ENCODE data around the gene GPR146.
"Not testable (repeated sequence)": the region's sequence is repeated elsewhere in the genome, so short reads cannot be mapped to it uniquely, and the experiment has no call there.

GPR146 gene, protein sequence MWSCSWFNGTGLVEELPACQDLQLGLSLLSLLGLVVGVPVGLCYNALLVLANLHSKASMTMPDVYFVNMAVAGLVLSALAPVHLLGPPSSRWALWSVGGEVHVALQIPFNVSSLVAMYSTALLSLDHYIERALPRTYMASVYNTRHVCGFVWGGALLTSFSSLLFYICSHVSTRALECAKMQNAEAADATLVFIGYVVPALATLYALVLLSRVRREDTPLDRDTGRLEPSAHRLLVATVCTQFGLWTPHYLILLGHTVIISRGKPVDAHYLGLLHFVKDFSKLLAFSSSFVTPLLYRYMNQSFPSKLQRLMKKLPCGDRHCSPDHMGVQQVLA

DNA sequence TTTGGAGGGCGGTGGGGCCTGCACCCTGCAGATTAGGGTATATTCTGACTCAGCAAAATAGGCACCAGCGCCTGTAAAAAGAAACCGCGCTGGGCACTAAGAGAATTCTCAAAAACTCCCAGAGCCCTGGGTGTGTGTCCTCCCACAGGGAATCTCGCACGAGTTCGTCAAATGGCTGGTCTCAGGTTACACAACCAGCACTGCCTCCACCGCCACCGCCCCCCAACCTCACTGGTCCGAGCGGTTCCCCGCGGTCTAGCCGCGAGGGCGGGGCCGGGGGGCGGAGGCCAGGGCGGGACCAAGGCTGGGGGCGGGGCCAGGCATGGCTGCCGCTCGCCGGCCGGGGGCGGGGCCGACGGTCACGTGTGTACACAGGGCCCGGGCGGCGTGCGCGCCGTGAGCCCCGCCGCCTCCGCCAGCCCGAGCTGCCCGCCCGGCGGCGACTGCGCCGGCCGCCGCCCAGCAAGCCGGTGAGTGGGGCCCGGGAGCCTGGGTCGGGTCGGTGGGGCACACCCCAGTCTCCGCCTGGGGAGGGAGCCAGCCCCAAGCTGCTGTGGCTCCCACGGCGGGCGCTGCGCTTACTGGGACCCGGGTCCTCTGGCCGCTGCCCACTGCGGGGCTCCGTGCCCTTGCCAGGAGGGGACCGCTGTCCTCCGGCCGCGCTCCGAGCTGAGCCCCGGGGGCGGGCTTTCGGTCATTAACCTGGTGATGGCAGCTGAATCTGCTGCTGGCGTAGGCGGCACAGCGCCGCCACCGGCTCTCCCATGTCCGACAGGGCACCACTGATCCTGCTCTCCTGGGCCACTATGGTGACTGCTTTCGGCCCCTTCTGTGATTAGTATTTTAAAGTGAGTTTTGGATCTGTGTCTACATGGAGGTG, at the start of gene GPR146:
Gene GPR146, plus strand, starts transcription at position 358 of the 880 bp plus-strand sequence. CDS start 12,970 bp downstream, outside the sequence.
- DNase-seq, result peak; percentile 93

DNA sequence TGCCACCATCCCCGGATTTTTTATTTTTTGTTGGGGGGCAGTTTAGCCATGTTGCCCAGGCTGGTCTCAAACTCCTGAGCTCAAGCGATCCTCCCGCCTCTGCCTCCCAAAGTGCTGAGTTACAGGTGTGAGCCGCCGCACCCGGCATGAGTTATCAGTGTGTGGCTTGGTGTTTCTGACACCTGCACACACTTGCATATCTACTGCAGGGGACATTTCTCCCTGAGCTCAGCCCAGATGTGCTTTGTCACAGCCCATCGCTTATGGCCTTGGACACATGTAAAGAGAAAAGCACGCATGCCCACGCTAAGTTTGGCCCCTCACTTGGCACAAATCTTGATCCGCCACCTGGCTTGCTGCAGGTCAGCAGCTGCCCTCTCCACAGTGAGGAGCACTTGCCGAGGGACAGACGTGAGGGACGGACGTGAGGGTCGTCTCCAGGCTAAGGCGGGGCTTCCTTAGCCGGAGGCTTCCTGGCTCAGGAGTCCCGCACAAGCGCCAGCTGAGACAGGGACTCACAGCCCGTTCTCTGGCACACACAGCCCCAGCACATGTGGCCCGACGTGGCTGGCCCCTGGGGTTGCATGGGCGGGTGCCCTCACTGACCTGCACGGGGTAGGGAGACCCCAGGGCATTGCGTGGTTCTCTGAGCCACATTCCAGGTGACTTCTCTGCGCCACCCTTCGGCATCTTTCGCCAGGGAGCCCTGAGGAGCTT, 49.6 kb upstream of the GPR146 start:
- DNase-seq, result no peak

DNA sequence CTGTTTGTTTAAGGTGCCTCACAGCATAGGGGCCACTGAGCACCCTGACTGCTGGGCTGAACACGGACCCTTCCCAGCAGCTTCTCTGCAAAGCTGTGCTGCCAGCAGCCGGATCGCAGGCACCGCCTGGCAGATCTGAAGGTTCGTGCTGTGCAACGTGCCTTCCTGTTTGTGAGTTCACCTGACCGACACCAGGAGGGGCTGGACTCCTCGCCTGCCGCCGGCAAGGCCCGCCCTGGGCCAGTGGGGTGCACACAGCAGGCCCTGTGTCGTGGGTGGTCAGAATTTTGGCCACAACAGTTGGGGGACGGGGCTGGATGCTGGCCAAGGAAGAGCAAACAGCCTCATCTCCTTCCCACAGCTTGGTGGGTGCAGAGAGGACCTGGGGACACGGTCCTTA, 48.8 kb upstream of the GPR146 start:
- DNase-seq, result no peak

DNA sequence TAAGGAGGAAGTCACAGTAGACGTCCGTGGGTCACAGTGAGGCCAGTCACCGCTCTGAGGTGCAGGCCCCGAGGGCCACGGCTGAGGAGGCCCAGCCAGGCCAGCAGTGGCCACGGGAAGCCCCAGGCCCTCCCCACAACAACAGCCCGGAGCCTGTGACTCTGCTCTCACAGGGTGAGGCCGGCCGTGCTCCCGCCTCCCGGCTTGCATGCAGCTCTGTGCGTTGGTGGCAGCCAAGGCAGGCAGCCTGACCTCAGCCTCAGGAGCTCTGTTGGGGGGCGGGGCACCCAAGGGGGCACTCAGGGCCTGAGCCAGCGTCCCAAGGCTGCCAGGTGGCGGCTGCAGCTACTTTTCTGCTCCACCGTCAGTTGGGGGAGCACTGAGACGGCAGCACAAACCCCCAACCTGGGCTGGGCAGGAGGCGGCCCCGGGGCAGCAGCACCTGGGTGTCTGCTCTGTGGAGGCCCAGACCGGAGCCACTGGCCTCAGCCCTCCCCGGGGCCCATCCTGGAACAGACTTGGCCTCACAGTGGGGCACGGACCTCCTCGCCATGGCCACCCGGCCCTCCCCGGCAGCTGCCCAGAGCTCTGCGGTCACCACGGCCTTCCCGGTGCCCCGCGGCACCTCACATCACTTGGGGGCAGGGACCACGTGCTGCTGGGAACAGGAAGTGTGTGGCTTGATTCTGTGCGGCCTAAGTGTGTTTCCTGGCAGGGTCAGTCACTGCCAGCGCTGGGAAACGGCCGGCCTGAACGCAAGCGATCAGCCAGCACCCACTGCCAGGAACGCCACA, 48.1 kb upstream of the GPR146 start:
- DNase-seq, result no peak

DNA sequence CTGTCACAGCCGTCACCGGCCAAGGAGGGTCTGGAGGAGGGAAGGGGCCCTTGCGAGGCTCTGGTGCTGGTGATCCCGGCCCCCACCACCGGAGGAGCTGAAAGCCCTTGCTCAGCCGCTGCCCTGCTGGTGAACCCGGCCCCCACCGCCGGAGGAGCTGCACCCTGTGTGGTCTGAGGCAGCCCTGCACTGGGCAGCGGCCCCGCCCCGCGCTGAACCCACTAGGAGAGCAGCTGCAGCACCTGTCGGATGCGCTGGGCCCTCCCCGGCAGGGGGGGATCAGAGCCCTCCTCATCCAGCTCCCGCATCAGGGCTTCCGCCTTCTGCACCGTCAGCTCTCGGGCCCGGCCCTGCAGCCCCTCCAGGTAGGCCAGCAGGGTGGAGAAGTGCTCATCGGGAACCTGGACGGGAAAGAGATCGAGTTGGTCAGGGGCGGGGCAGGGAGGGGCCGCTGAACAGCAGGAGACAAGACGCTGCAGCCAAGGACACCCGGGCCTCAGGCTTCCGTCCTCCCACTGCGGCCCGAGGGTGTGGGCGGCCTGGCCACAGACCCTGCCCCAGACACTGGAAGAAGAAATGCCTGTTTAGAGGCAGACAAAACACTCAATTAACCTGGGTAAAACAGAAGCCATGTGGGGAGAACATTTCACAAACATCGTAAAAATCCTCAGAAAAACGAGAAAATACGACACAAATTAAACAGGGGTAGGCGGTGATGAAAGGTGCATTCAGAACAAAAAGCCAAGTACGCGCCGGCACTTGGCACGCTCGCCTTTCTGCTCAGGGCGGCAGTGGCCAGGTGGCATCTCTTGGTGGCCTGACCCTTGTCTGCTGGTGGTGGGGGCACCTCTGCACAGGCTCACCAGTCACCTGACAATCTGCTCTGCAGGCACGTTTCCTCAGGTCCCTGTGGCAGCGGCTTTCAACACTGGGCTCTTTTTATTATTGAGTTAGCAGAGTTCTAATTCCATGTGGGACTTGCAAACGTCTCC, 46.6 kb upstream of the GPR146 start:
- no peak for DNase-seq

DNA sequence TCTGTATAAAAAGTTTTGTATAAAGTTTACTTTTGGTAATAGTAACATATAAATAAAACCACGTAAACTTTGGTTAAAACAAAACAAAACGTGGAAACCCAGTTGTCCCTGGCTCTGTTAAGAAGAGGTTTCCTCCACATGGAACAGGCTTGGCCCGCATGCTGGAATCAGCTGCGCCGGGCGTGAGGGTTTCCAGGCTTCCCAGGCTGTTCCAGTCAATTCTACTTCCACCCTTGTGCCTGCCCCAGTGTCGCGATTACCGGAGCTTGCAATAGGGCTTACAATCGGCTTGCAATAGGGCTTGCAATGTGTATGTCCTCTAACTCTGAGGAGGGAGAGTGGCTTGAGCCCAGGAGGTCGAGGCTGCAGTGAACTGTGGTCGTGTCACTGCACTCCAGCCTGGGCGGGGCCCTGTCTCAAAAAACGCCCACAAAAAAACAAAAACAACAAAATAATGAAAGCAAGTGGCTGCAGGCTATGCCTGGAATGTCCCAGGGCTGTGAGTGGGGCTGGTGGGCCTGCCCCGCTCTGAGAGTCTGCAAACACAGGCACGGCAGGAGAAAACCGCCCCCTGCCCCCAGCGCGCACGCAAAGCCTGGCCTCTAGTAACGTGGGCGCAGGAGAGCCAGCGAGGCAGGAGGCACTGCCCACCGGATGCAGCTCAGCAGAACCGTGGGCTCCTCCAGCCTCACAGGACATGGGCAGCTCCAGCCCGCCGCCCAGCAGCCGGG, 45.0 kb upstream of the GPR146 start:
- no peak for DNase-seq

DNA sequence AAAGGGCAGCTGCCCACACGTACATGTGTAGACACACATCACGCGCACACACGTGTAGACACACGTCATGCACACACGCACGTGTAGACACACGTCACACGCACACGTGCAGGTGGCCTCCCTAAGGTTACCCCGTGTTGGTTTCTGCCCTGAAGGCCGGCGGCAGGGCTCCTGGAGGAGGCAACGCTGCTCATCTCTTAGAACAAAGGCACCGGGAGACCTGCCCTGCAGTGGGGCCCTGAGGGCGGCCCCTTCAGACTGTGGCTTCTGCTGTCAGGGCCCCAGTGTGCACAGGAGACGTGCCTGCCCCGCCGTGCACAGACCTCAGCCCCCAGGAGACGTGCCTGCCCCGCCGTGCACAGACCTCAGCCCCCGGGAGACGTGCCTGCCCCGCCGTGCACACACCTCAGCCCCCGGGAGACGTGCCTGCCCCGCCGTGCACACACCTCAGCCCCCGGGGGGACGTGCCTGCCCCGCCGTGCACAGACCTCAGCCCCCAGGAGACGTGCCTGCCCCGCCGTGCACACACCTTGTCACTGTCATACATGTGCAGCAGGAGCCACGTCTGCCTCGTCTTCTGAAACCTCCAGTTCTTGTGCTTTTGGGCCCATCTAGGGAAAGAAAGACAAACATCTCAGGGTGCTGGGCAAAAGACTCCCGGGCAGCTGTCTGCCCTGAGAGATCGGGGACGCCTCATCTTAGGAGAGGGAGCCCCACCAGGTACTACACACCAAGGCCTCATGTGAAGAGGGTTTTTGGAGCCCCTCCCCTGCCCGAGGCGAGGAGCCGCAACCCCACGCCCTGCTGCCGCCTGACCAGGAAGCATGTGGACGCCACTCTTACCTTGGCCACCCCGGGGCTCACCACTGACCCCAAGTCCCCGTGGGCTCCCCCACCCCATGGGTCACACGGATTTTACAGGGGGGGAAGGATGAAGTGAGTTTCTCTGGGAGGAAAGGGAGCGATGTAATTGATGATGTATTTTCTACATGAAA, 44.1 kb upstream of the GPR146 start:
- DNase-seq, result no peak

DNA sequence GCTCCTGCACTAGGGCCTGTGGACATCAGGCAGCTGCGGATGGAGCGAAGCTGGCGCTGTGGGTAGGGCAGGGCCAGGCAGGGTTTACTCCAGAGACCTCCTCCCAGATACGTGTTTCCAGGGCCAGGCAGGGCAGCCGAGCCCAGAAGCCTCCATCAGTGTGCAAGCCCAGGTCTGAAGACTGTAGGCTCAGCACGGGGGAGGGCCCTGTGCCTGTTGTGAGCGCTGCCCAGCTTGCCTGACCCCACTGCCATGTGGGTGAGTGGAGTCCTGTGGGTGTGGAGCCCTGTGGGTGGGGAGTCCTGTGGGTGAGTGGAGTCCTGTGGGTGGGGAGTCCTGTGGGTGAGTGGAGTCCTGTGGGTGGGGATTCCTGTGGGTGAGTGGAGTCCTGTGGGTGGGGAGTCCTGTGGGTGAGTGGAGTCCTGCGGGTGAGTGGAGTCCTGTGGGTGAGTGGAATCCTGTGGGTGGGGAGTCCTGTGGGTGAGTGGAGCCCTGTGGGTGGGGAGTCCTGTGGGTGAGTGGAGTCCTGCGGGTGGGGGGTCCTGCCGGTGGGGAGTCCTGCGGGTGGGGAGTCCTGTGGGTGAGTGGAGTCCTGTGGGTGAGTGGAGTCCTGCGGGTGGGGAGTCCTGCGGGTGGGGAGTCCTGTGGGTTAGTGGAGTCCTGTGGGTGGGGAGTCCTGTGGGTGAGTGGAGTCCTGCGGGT, 43.1 kb upstream of the GPR146 start:
- DNase-seq, result not testable (repeated sequence)

DNA sequence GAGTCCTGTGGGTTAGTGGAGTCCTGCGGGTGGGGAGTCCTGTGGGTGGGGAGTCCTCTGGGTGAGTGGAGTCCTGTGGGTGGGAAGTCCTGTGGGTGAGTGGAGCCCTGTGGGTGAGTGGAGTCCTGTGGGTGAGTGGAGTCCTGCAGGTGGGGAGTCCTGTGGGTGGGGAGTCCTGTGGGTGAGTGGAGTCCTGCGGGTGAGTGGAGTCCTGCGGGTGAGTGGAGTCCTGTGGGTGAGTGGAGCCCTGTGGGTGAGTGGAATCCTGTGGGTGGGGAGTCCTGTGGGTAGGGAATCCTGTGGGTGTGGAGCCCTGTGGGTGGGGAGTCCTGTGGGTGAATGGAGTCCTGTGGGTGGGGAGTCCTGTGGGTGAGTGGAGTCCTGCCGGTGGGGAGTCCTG, 42.3 kb upstream of the GPR146 start:
- not testable (repeated sequence) for DNase-seq

DNA sequence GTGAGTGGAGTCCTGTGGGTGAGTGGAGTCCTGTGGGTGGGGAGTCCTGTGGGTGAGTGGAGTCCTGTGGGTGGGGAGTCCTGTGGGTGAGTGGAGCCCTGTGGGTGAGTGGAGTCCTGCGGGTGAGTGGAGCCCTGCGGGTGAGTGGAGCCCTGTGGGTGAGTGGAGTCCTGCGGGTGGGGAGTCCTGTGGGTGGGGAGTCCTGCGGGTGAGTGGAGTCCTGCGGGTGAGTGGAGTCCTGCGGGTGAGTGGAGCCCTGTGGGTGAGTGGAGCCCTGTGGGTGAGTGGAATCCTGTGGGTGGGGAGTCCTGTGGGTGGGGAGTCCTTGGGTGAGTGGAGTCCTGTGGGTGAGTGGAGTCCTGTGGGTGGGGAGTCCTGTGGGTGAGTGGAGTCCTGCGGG, 41.9 kb upstream of the GPR146 start:
- not testable (repeated sequence) for DNase-seq

DNA sequence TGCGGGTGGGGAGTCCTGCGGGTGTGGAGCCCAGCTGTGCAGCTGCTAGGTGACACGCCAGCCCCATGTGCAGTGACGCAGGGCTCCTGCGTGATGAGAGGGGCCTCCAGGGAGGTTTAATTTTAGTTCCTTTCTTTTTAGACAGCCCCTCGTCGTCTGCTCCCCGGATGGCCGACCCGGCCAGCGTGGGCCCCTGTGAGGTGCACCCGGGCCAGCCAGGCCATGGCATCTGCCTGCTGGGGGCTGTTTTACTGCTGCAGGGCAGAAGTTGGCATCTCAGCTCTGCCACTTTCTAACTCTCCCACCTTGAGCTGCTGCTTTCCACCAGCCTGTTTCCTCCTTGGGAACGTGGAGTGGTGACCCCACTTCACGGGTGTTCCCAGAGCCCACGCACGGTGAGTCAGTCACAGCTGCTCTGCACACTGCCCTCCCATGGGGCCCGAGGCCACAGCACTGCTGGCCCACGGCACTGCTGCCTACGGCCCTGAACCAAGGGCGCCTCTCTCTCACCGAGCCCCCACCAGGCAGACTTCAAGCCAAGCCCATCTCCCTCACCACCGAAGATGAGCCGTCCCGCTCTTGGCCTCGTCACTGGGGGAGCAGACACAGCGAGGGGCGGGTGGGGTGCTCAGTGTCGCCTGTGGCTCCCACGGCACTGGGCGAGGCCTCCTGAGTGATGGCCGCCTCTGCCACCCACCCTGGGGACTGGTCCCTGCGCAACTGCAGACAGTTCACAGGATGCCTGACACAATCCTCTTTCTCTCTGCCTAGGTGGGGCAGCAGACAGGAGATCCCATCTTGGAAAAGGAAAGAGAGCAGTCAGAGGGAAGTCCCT, 40.1 kb upstream of the GPR146 start:
- no peak for DNase-seq

DNA sequence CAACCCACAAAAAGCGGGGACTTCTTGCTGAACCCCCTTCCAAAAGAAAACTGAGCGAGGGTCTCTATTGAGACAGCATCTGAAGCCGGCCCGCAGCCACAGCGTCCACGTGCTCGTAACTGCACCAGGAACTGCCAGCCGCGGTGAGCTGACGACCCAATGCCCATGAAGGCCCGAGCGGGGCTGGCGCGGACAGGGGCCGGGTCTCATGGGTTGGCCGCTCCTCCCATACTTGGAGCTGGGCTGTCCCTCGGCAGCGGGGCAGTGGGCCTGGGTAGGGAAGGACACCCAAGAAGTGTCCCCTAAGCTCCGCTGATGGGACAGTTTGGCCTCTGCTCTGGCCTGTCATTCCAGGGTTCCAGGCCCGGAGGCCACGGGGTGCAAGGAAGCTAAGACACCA, 39.0 kb upstream of the GPR146 start:
- DNase-seq, result no peak

DNA sequence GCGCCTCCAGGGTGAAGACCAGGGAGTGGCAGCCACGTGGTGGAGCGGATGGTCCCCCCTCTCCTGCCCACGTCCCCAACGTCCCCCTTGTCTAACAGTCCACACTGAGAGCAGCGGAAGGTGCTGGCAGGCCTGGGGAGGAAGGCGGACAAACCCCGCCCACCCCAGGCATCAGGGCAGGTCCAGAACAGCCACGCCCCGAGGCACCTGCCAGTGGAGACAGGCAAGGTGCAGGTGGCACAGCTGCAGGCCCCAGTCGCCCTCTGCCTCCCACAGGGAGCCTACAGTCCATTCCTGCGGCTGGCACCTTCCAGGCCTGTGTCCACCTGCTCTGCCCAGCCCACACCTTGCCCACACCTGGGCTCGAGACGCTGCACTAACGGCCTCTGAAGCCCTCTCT, 36.4 kb upstream of the GPR146 start:
- DNase-seq, result no peak

DNA sequence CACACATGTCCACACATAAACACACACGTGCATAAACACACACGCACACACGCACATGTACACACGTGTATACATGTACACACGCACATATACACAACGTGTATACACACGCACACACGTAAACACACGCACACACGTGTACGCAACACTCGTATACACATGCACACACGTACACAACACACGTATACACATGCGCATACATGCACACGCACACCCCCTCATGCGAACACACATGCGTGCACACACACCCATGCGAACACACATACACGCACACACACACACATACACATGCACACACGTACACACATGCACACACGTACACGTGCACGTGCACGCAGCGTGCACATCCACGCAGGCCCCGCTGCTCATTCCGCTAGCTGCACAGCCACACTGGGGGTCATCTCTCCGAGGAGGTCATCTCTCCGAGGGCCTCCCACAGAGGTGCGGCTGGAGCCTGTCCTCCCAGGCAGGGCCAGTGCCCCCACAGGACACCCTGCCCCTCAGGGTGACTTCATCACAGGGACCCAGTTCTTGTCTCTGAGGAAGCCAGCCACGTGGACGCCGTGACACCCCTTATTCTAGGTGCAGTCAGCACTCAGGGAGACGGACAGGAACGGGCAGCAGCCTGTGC, 35.5 kb upstream of the GPR146 start:
- DNase-seq, result no peak

DNA sequence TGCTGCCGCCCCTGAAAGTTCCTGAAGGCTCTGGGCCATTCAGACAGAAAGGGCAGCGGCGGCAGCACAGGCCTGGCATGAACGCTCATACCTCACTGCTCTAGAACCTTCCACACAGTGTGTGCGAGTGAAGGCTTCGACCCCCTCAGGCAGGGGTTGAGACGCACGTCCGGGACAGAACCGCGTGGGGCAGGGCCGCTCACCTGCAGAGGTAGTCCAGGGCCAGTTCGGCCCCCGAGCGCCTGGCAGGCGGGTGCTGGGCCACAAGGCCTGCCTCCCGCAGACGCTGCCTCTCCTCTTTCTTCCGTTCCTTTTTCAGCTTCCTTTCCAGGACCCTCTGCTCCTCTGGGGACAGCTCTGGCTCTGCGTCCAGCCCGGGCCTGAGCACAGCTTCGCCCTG, 34.6 kb upstream of the GPR146 start:
- DNase-seq, result no peak

DNA sequence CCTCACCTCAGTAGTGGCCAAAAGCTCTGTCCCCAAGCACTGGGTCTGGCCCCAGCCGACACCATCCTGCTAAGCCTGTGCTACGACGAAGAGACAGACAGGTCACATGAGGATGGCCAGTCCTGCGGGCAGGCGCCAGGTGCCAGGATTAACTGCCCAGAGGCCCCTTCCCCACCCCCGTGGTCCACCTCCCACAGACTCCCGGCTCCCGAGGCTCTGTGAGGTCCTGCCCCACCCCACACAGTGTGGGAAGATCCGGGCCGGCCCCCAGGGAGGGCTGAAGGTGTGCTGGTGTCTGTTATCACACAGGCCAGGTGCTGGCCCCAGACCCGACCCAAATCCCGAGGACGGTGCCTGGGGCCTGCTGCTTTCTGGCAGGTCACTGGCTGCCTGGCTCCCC, 34.1 kb upstream of the GPR146 start:
- DNase-seq, result no peak

DNA sequence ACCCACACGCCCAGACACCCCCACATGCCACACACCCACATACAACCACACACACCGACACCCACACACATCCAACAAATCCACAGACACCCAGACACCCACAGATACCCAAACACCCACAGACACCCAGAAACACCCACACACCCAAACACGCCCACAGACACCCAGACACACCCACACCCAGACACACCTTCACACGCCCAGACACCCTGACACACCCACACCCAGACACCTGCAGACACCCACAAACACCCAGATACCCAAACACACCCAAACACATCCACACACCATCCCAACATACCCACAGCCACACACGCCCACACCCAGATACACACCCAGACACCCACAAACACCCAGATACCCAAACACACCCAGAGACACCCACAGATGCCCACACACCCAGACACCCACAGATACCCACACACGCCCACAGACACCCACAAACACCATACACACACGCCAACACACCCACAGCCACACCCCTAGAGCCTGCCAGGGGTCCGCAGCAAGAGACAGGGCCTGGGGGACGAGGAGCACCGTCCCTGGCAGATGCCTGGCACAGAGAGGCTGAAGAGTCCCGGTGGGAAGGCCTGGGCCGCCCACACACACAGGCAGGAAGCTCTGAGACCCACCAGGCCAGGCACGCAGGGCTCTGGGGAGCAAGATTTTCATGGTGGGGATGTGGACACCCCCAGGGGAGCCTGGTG, 32.9 kb upstream of the GPR146 start:
- no peak for DNase-seq
